ENCODE results near the gene NPY.

The NPY gene

GRCh38 chr7:24318326-24318725, 34.3 kb downstream of the NPY start:
- Histone ChIP-seq H3K36me3 (no peaks in the 10 kb centered on the region), H3K4me3 (ENCODE audit: low read depth, low read length) (no peak overlapping the region), H3K4me1 (no peaks in the 10 kb centered on the region), H3K27me3 (no peaks in the 10 kb centered on the region), H3K9me3 (no peaks in the 10 kb centered on the region)
- peak; percentile 14 for DNase-seq
- peak; percentile 59 for TF ChIP-seq CTCF (IDR thresholded peaks at IDR 0.05; ENCODE audit: low read depth, low read length)

- TF ChIP-seq CTCF (IDR thresholded peaks at IDR 0.05; ENCODE audit: low read depth, low read length), result no peak
- no peak for DNase-seq
- Histone ChIP-seq H3K4me1 (no peaks in the 10 kb centered on the region), H3K36me3 (no peaks in the 10 kb centered on the region), H3K4me3 (ENCODE audit: low read depth, low read length) (no peak overlapping the region), H3K27me3 (no peaks in the 10 kb centered on the region), H3K9me3 (no peaks in the 10 kb centered on the region)
These were observed 35.2 kb downstream of the NPY start for GRCh38 chr7:24319209-24319608.

- no peaks in the 10 kb centered on the region for H3K27me3 ChIP-seq
- no peaks in the 10 kb centered on the region for H3K4me1 ChIP-seq
- H3K36me3 ChIP-seq, result no peaks in the 10 kb centered on the region
- TF ChIP-seq CTCF (IDR thresholded peaks at IDR 0.05; ENCODE audit: low read depth, low read length), result no peak
- peak; percentile 55 for DNase-seq
- H3K4me3 ChIP-seq (ENCODE audit: low read depth, low read length), result no peak overlapping the region
- H3K9me3 ChIP-seq, result no peaks in the 10 kb centered on the region
These were observed 40.0 kb downstream of the NPY start for GRCh38 chr7:24323961-24324480.

GRCh38 chr7:24325708-24326107, 41.7 kb downstream of the NPY start:
- no peaks in the 10 kb centered on the region for H3K9me3 ChIP-seq
- no peaks in the 10 kb centered on the region for H3K27me3 ChIP-seq
- no peaks in the 10 kb centered on the region for H3K4me1 ChIP-seq
- H3K36me3 ChIP-seq, result no peaks in the 10 kb centered on the region
- DNase-seq, result no peak
- H3K4me3 ChIP-seq (ENCODE audit: low read depth, low read length), result no peak overlapping the region
- TF ChIP-seq CTCF (IDR thresholded peaks at IDR 0.05; ENCODE audit: low read depth, low read length), result no peak

- no peak for DNase-seq
These were observed 44.1 kb downstream of the NPY start for GRCh38 chr7:24328050-24328449.

GRCh38 chr7:24328894-24329293, 44.9 kb downstream of the NPY start:
- DNase-seq, result no peak
- TF ChIP-seq CTCF (IDR thresholded peaks at IDR 0.05; ENCODE audit: low read depth, low read length), result no peak
- no peaks in the 10 kb centered on the region for H3K27me3 ChIP-seq
- no peaks in the 10 kb centered on the region for H3K9me3 ChIP-seq
- no peak overlapping the region for H3K4me3 ChIP-seq (ENCODE audit: low read depth, low read length)
- H3K36me3 ChIP-seq, result no peaks in the 10 kb centered on the region
- H3K4me1 ChIP-seq, result no peaks in the 10 kb centered on the region; the same call in 1 of the 2 replicates

More at GRCh38 chr7:24328050-24328449, 44.1 kb downstream of the NPY start:
- H3K36me3 ChIP-seq, result no peaks in the 10 kb centered on the region
- H3K9me3 ChIP-seq, result no peaks in the 10 kb centered on the region
- no peak overlapping the region for H3K4me3 ChIP-seq (ENCODE audit: low read depth, low read length)
- TF ChIP-seq CTCF (IDR thresholded peaks at IDR 0.05; ENCODE audit: low read depth, low read length), result no peak
- no peaks in the 10 kb centered on the region for H3K4me1 ChIP-seq
- H3K27me3 ChIP-seq, result no peaks in the 10 kb centered on the region

All from BE2C (cell line).